ENCODE measurements around the gene SLC25A45. TPM values are rescaled to one million over a fixed set of nuclear protein-coding genes. Genes with fewer than 3 reads are reported as not detected.

The SLC25A45 gene
- total RNA-seq, 1 donor from 2014 or later: 10.8 TPM

- Mint-ChIP-seq H3K4me1 (ENCODE audit: unreplicated experiment) (peaks cover 82% of the 10 kb centered on the region), H3K4me3 (ENCODE audit: unreplicated experiment) (peak overlapping the region; percentile 72), H3K36me3 (ENCODE audit: unreplicated experiment) (peaks cover 13% of the 10 kb centered on the region), H3K27me3 (ENCODE audit: unreplicated experiment) (no peaks in the 10 kb centered on the region), H3K9me3 (ENCODE audit: unreplicated experiment) (no peaks in the 10 kb centered on the region), H3K27ac (ENCODE audit: unreplicated experiment) (peak overlapping the region; percentile 99)
- no peak for TF ChIP-seq CTCF (IDR thresholded peaks at IDR 0.05)
- peak; percentile 96 for DNase-seq (ENCODE audit: extremely low spot score, unreplicated experiment)
Measured at GRCh38 chr11:65419772-65420481, 37.5 kb upstream of the SLC25A45 start.

- Mint-ChIP-seq H3K27ac (ENCODE audit: unreplicated experiment) (peak overlapping the region; percentile 99), H3K36me3 (ENCODE audit: unreplicated experiment) (peaks cover 8% of the 10 kb centered on the region), H3K9me3 (ENCODE audit: unreplicated experiment) (no peaks in the 10 kb centered on the region), H3K4me3 (ENCODE audit: unreplicated experiment) (peak overlapping the region; percentile 72), H3K27me3 (ENCODE audit: unreplicated experiment) (no peaks in the 10 kb centered on the region), H3K4me1 (ENCODE audit: unreplicated experiment) (peaks cover 78% of the 10 kb centered on the region)
- peak; percentile 84 for DNase-seq (ENCODE audit: extremely low spot score, unreplicated experiment)
- no peak for TF ChIP-seq CTCF (IDR thresholded peaks at IDR 0.05)
Measured at GRCh38 chr11:65419460-65419771, 37.0 kb upstream of the SLC25A45 start.

GRCh38 chr11:65418681-65419459 is 36.4 kb upstream of the SLC25A45 start:
- H3K4me3 Mint-ChIP-seq (ENCODE audit: unreplicated experiment): peak overlapping the region; percentile 72
- no peak for TF ChIP-seq CTCF (IDR thresholded peaks at IDR 0.05)

GRCh38 chr11:65418431-65418680 is 35.9 kb upstream of the SLC25A45 start:
- no peaks in the 10 kb centered on the region for H3K9me3 Mint-ChIP-seq (ENCODE audit: unreplicated experiment)
- H3K36me3 Mint-ChIP-seq (ENCODE audit: unreplicated experiment): peaks cover 3% of the 10 kb centered on the region
- peak overlapping the region; percentile 99 for H3K27ac Mint-ChIP-seq (ENCODE audit: unreplicated experiment)
- TF ChIP-seq CTCF (IDR thresholded peaks at IDR 0.05): no peak
- H3K4me1 Mint-ChIP-seq (ENCODE audit: unreplicated experiment): peaks cover 73% of the 10 kb centered on the region
- no peak for DNase-seq (ENCODE audit: extremely low spot score, unreplicated experiment)
- peak overlapping the region; percentile 72 for H3K4me3 Mint-ChIP-seq (ENCODE audit: unreplicated experiment)
- H3K27me3 Mint-ChIP-seq (ENCODE audit: unreplicated experiment): no peaks in the 10 kb centered on the region

More at GRCh38 chr11:65418681-65419459, 36.4 kb upstream of the SLC25A45 start:
- Mint-ChIP-seq H3K36me3 (ENCODE audit: unreplicated experiment) (peaks cover 6% of the 10 kb centered on the region), H3K9me3 (ENCODE audit: unreplicated experiment) (no peaks in the 10 kb centered on the region), H3K27ac (ENCODE audit: unreplicated experiment) (peak overlapping the region; percentile 99), H3K27me3 (ENCODE audit: unreplicated experiment) (no peaks in the 10 kb centered on the region), H3K4me1 (ENCODE audit: unreplicated experiment) (peaks cover 75% of the 10 kb centered on the region)
- peak; percentile 98 for DNase-seq (ENCODE audit: extremely low spot score, unreplicated experiment)

GRCh38 chr11:65417702-65418430 is 35.4 kb upstream of the SLC25A45 start:
- peak overlapping the region; percentile 72 for H3K4me3 Mint-ChIP-seq (ENCODE audit: unreplicated experiment)
- H3K36me3 Mint-ChIP-seq (ENCODE audit: unreplicated experiment): peaks cover 2% of the 10 kb centered on the region
- H3K27ac Mint-ChIP-seq (ENCODE audit: unreplicated experiment): peak overlapping the region; percentile 99
- peak; percentile 85 for DNase-seq (ENCODE audit: extremely low spot score, unreplicated experiment)
- TF ChIP-seq CTCF (IDR thresholded peaks at IDR 0.05): no peak
- H3K4me1 Mint-ChIP-seq (ENCODE audit: unreplicated experiment): peaks cover 70% of the 10 kb centered on the region
- H3K27me3 Mint-ChIP-seq (ENCODE audit: unreplicated experiment): no peaks in the 10 kb centered on the region
- H3K9me3 Mint-ChIP-seq (ENCODE audit: unreplicated experiment): no peaks in the 10 kb centered on the region
